Measurements from ENCODE around the gene YWHAG.
A peak's percentile ranks its signal among the peaks of the same experiment; 100 is the strongest.
"Not testable (repeated sequence)": the region's sequence is repeated elsewhere in the genome, so short reads cannot be mapped to it uniquely, and the experiment has no call there.

Gene YWHAG

GRCh38 chr7:76296743-76297740 lies 61.7 kb downstream of the YWHAG start:
- no peak for DNase-seq (ENCODE audit: low read depth)
- TF ChIP-seq CTCF (IDR thresholded peaks at IDR 0.05; ENCODE audit: low read depth, low read length, missing control alignments), result no peak
- no peak overlapping the region for H3K4me3 ChIP-seq (ENCODE audit: low read depth, low read length)
- in situ Hi-C loops (cut with HindIII; ENCODE audit: low sequenced_read_pairs), result no loop called here

GRCh38 chr7:76294344-76295024 lies 64.3 kb downstream of the YWHAG start:
- in situ Hi-C loops (cut with HindIII; ENCODE audit: low sequenced_read_pairs), result no loop called here
- peak overlapping the region; percentile 22 for H3K4me3 ChIP-seq (ENCODE audit: low read depth, low read length)
- TF ChIP-seq CTCF (IDR thresholded peaks at IDR 0.05; ENCODE audit: low read depth, low read length, missing control alignments), result no peak
- peak; percentile 91 for DNase-seq (ENCODE audit: low read depth)

- no peak for TF ChIP-seq CTCF (IDR thresholded peaks at IDR 0.05; ENCODE audit: low read depth, low read length, missing control alignments)
- no peak for DNase-seq (ENCODE audit: low read depth)
- in situ Hi-C loops (cut with HindIII; ENCODE audit: low sequenced_read_pairs), result no loop called here
- no peak overlapping the region for H3K4me3 ChIP-seq (ENCODE audit: low read depth, low read length)
Observed at GRCh38 chr7:76293407-76293901, 65.3 kb downstream of the YWHAG start.

- H3K4me3 ChIP-seq (ENCODE audit: low read depth, low read length); in situ Hi-C loops (cut with HindIII; ENCODE audit: low sequenced_read_pairs); DNase-seq (ENCODE audit: low read depth): not testable (repeated sequence)
Observed at GRCh38 chr7:76292911-76293310, 65.9 kb downstream of the YWHAG start.

- peak overlapping the region; percentile 2 for H3K4me3 ChIP-seq (ENCODE audit: low read depth, low read length)
- in situ Hi-C loops (cut with HindIII; ENCODE audit: low sequenced_read_pairs), result no loop called here
- TF ChIP-seq CTCF (IDR thresholded peaks at IDR 0.05; ENCODE audit: low read depth, low read length, missing control alignments), result no peak
- no peak for DNase-seq (ENCODE audit: low read depth)
Observed at GRCh38 chr7:76292213-76292573, 66.6 kb downstream of the YWHAG start.

GRCh38 chr7:76291351-76292212 lies 67.2 kb downstream of the YWHAG start:
- peak overlapping the region; percentile 2 for H3K4me3 ChIP-seq (ENCODE audit: low read depth, low read length)
- in situ Hi-C loops (cut with HindIII; ENCODE audit: low sequenced_read_pairs), result no loop called here
- DNase-seq (ENCODE audit: low read depth), result peak; percentile 94
- peak; percentile 95 for TF ChIP-seq CTCF (IDR thresholded peaks at IDR 0.05; ENCODE audit: low read depth, low read length, missing control alignments)

GRCh38 chr7:76290847-76291350 lies 67.9 kb downstream of the YWHAG start:
- DNase-seq (ENCODE audit: low read depth); H3K4me3 ChIP-seq (ENCODE audit: low read depth, low read length); in situ Hi-C loops (cut with HindIII; ENCODE audit: low sequenced_read_pairs): not testable (repeated sequence)

All from astrocyte of the cerebellum (primary cell).